ENCODE data around the gene AGBL4. TPM values are rescaled to one million over a fixed set of nuclear protein-coding genes. Genes with fewer than 3 reads are reported as not detected.
"Not testable (repeated sequence)": the region's sequence is repeated elsewhere in the genome, so short reads cannot be mapped to it uniquely, and the experiment has no call there.

AGBL4 gene
- total and polyA plus RNA-seq, 2 experiments from 2014 or later = not detected

- Histone ChIP-seq H2AFZ (no peak overlapping the region), H3K9me2 (ENCODE audit: insufficient read depth) (no peaks in the 10 kb centered on the region), H3K4me3 (no peak overlapping the region), H3K27ac (no peak overlapping the region), H3K4me2 (ENCODE audit: unreplicated experiment) (no peak overlapping the region), H4K20me1 (ENCODE audit: insufficient read depth) (no peaks in the 10 kb centered on the region), H3K9ac (no peak overlapping the region), H3K4me1 (ENCODE audit: insufficient read depth) (no peaks in the 10 kb centered on the region), H3F3A (ENCODE audit: insufficient read depth) (no peaks in the 10 kb centered on the region), H3K79me2 (ENCODE audit: insufficient read depth) (no peaks in the 10 kb centered on the region), H3K27me3 (replicated peaks; ENCODE audit: insufficient read depth) (no peaks in the 10 kb centered on the region), H3K36me3 (ENCODE audit: low read depth) (no peaks in the 10 kb centered on the region), H3K9me3 (ENCODE audit: low read depth) (no peaks in the 10 kb centered on the region)
- in situ Hi-C loops (cut with MboI) = no loop called here
- no peak for DNase-seq
- WGBS, 2 experiments (ENCODE audit: low coverage in 1 of 2, low lambda C conversion rate in 2 of 2, missing lambda C conversion rate in 2 of 2) = 23 to 39% methylated on average over 2 of the region's 2 CpGs
- TF ChIP-seq EZH2phosphoT487 (IDR thresholded peaks at IDR 0.05; ENCODE audit: insufficient read depth, low read depth) = no peak
- no peak for TF ChIP-seq EZH2 (IDR thresholded peaks at IDR 0.05; ENCODE audit: insufficient read depth, poor library complexity, severe bottlenecking)
Measured at GRCh38 chr1:49318218-49318617, 705.5 kb downstream of the AGBL4 start.

DNA sequence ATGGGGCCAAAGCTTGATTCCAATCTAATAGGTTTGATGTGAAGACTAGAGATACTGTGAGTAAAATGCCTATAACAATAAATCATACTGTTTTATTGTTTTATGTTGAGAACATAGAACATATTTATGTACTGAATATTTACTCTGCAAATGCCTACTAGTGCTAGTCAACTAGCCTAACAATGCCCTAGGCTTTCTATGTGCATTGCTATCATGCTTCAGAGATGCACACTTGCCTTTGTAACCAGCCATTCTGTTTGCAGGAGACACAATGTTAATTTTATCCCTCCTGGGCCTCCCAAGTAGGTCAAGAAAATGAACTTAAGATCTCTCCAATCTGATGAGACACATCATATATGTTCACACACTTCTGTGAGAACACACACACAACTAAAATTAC, 716.3 kb downstream of the AGBL4 start:
- no peaks in the 10 kb centered on the region for H3K79me2 ChIP-seq (ENCODE audit: insufficient read depth)
- no peaks in the 10 kb centered on the region for H3K9me2 ChIP-seq (ENCODE audit: insufficient read depth)
- no peak overlapping the region for H3K9ac ChIP-seq
- no peak for TF ChIP-seq EZH2 (IDR thresholded peaks at IDR 0.05; ENCODE audit: insufficient read depth, poor library complexity, severe bottlenecking)
- TF ChIP-seq EZH2phosphoT487 (IDR thresholded peaks at IDR 0.05; ENCODE audit: insufficient read depth, low read depth) = no peak
- H2AFZ ChIP-seq = no peak overlapping the region
- H3K27ac ChIP-seq = no peak overlapping the region
- H3K4me1 ChIP-seq (ENCODE audit: insufficient read depth) = no peaks in the 10 kb centered on the region
- H4K20me1 ChIP-seq (ENCODE audit: insufficient read depth) = no peaks in the 10 kb centered on the region
- H3K36me3 ChIP-seq (ENCODE audit: low read depth) = no peaks in the 10 kb centered on the region
- no peaks in the 10 kb centered on the region for H3K27me3 ChIP-seq (replicated peaks; ENCODE audit: insufficient read depth)
- in situ Hi-C loops (cut with MboI) = no loop called here
- no peak overlapping the region for H3K4me2 ChIP-seq (ENCODE audit: unreplicated experiment)
- no peak overlapping the region for H3K4me3 ChIP-seq
- no peaks in the 10 kb centered on the region for H3K9me3 ChIP-seq (ENCODE audit: low read depth)
- no peaks in the 10 kb centered on the region for H3F3A ChIP-seq (ENCODE audit: insufficient read depth)
- DNase-seq = no peak

DNA sequence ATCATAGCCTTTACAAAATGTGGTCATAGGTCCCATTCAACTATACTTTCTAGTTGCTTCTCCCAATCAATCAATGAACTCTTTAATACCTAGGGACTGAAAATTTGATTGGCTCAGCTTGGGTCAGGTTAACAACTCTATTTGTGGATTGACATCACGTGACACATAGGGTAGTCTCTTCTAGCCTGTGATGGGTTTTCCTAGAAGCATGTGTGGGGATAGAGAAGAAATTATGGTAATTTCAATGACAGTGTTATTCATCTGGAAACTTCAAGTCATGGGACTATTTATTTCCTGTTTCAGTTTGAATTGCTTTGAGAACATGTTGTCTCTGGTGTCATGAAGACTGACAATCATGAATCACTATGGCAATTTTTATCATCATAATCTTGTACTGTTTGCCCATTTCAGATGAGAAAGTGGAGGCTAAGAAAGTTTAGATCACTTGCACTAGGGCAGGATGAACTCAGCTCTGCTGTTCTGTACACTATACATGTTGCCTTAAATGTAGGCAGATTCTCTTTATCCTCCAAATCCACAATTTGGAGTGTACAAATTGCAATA, 717.2 kb downstream of the AGBL4 start:
- Histone ChIP-seq H3K36me3 (ENCODE audit: low read depth) (no peaks in the 10 kb centered on the region), H3K9ac (no peak overlapping the region), H3K9me3 (ENCODE audit: low read depth) (no peaks in the 10 kb centered on the region), H3K4me3 (no peak overlapping the region), H3K4me2 (ENCODE audit: unreplicated experiment) (no peak overlapping the region), H3F3A (ENCODE audit: insufficient read depth) (no peaks in the 10 kb centered on the region), H3K9me2 (ENCODE audit: insufficient read depth) (no peaks in the 10 kb centered on the region), H3K27ac (no peak overlapping the region), H3K27me3 (replicated peaks; ENCODE audit: insufficient read depth) (no peaks in the 10 kb centered on the region), H2AFZ (no peak overlapping the region), H3K79me2 (ENCODE audit: insufficient read depth) (no peaks in the 10 kb centered on the region), H3K4me1 (ENCODE audit: insufficient read depth) (no peaks in the 10 kb centered on the region), H4K20me1 (ENCODE audit: insufficient read depth) (no peaks in the 10 kb centered on the region)
- no peak for DNase-seq
- in situ Hi-C loops (cut with MboI) = no loop called here
- WGBS, 2 experiments (ENCODE audit: low coverage in 1 of 2, low lambda C conversion rate in 2 of 2, missing lambda C conversion rate in 2 of 2) = 0 to 4% methylated on average over 1 of the region's 1 CpG
- TF ChIP-seq EZH2 (IDR thresholded peaks at IDR 0.05; ENCODE audit: insufficient read depth, poor library complexity, severe bottlenecking) (no peak), EZH2phosphoT487 (IDR thresholded peaks at IDR 0.05; ENCODE audit: insufficient read depth, low read depth) (no peak)

DNA sequence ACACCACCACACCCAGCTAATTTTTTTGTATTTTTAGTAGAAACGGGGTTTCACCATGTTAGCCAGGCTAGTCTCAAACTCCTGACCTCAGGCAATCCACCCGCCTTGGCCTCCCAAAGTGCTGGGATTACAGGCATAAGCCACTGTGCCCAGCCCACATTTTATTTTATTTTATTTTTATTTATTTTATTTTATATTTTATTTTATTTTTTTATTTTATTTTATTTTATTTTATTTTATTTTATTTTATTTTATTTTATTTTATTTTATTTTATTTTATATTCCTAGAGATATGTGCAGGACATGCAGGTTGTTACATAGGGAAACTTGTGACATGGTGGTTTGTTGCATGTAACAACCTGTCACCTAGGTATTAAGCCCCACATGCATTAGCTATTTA, 721.4 kb downstream of the AGBL4 start:
- WGBS, 2 experiments (ENCODE audit: low coverage in 1 of 2, low lambda C conversion rate in 2 of 2, missing lambda C conversion rate in 2 of 2) = 14 to 19% methylated on average over 2 of the region's 2 CpGs
- H3K27ac ChIP-seq; H2AFZ ChIP-seq; H3K4me2 ChIP-seq (ENCODE audit: unreplicated experiment); H3K9me3 ChIP-seq (ENCODE audit: low read depth); H3F3A ChIP-seq (ENCODE audit: insufficient read depth); H3K4me1 ChIP-seq (ENCODE audit: insufficient read depth); H3K27me3 ChIP-seq (replicated peaks; ENCODE audit: insufficient read depth); H4K20me1 ChIP-seq (ENCODE audit: insufficient read depth); H3K79me2 ChIP-seq (ENCODE audit: insufficient read depth); H3K4me3 ChIP-seq; H3K36me3 ChIP-seq (ENCODE audit: low read depth); H3K9ac ChIP-seq; in situ Hi-C loops (cut with MboI); H3K9me2 ChIP-seq (ENCODE audit: insufficient read depth); DNase-seq: not testable (repeated sequence)

GRCh38 chr1:49298304-49298703, 725.5 kb downstream of the AGBL4 start:
- H3K9me2 ChIP-seq (ENCODE audit: insufficient read depth) = no peaks in the 10 kb centered on the region
- in situ Hi-C loops (cut with MboI) = no loop called here
- no peak overlapping the region for H3K4me2 ChIP-seq (ENCODE audit: unreplicated experiment)
- no peak for TF ChIP-seq EZH2 (IDR thresholded peaks at IDR 0.05; ENCODE audit: insufficient read depth, poor library complexity, severe bottlenecking)
- no peak for TF ChIP-seq EZH2phosphoT487 (IDR thresholded peaks at IDR 0.05; ENCODE audit: insufficient read depth, low read depth)
- H3K4me1 ChIP-seq (ENCODE audit: insufficient read depth) = no peaks in the 10 kb centered on the region
- no peak for DNase-seq
- H3K36me3 ChIP-seq (ENCODE audit: low read depth) = no peaks in the 10 kb centered on the region
- no peak overlapping the region for H3K4me3 ChIP-seq
- no peaks in the 10 kb centered on the region for H4K20me1 ChIP-seq (ENCODE audit: insufficient read depth)
- no peak overlapping the region for H3K27ac ChIP-seq
- no peaks in the 10 kb centered on the region for H3K9me3 ChIP-seq (ENCODE audit: low read depth)
- H3K27me3 ChIP-seq (replicated peaks; ENCODE audit: insufficient read depth) = no peaks in the 10 kb centered on the region
- no peak overlapping the region for H3K9ac ChIP-seq
- H3F3A ChIP-seq (ENCODE audit: insufficient read depth) = no peaks in the 10 kb centered on the region
- H2AFZ ChIP-seq = no peak overlapping the region
- WGBS, 2 experiments (ENCODE audit: low coverage in 1 of 2, low lambda C conversion rate in 2 of 2, missing lambda C conversion rate in 2 of 2) = 0% methylated on average over 2 of the region's 2 CpGs
- H3K79me2 ChIP-seq (ENCODE audit: insufficient read depth) = no peaks in the 10 kb centered on the region

Measured in GM23248 (cell line).